ENCODE results near the gene RRP15. TPM values are rescaled to one million over a fixed set of nuclear protein-coding genes. Genes with fewer than 3 reads are reported as not detected.
A peak's percentile ranks its signal among the peaks of the same experiment; 100 is the strongest.

Gene RRP15
- total RNA-seq, 1 donor from 2014 or later: 28.4 TPM

- TF ChIP-seq CTCF (IDR thresholded peaks at IDR 0.05; ENCODE audit: insufficient read depth, low read depth, low read length) (no peak), EZH2 (IDR thresholded peaks at IDR 0.05; ENCODE audit: insufficient read depth, low read length) (no peak)
- H3K36me3 Mint-ChIP-seq (ENCODE audit: low read depth, unreplicated experiment): peaks cover 21% of the 10 kb centered on the region
- Histone ChIP-seq H3K27ac (ENCODE audit: low read depth, low read length) (no peak overlapping the region), H3K9me3 (ENCODE audit: insufficient read depth, low read depth, low read length) (no peaks in the 10 kb centered on the region), H3K27me3 (ENCODE audit: insufficient read depth, low read length) (no peaks in the 10 kb centered on the region), H3K36me3 (ENCODE audit: insufficient read depth, low read length) (peaks cover 11% of the 10 kb centered on the region), H3K79me2 (ENCODE audit: insufficient read depth, low read length) (peaks cover 98% of the 10 kb centered on the region), H4K20me1 (ENCODE audit: insufficient read depth, low read length) (peaks cover 74% of the 10 kb centered on the region), H3K9ac (ENCODE audit: low read length) (no peak overlapping the region), H3K4me3 (ENCODE audit: insufficient read depth, low read depth, low read length) (no peak overlapping the region), H2AFZ (ENCODE audit: low read depth, low read length) (no peak overlapping the region), H3K4me1 (ENCODE audit: insufficient read depth, low read length) (peaks cover 40% of the 10 kb centered on the region), H3K4me2 (ENCODE audit: low read length) (peak overlapping the region; percentile 3)
- peak overlapping the region; percentile 63 for H3K27ac Mint-ChIP-seq (ENCODE audit: unreplicated experiment)
- H3K4me1 Mint-ChIP-seq (ENCODE audit: low read depth, unreplicated experiment): peaks cover 82% of the 10 kb centered on the region
- H3K27me3 Mint-ChIP-seq (ENCODE audit: low read depth, unreplicated experiment): no peaks in the 10 kb centered on the region
- H3K9me3 Mint-ChIP-seq (ENCODE audit: unreplicated experiment): no peaks in the 10 kb centered on the region
- no peak for FAIRE-seq
- no peak for DNase-seq (ENCODE audit: low read depth)
- no peak overlapping the region for H3K4me3 Mint-ChIP-seq (ENCODE audit: unreplicated experiment)
These were observed 78.0 kb downstream of the RRP15 start for GRCh38 chr1:218363141-218363540.

- peak overlapping the region; percentile 33 for H3K27ac ChIP-seq (ENCODE audit: low read depth, low read length)
- Mint-ChIP-seq H3K9me3 (ENCODE audit: unreplicated experiment) (no peaks in the 10 kb centered on the region), H3K4me3 (ENCODE audit: unreplicated experiment) (no peak overlapping the region), H3K27me3 (ENCODE audit: low read depth, unreplicated experiment) (no peaks in the 10 kb centered on the region), H3K36me3 (ENCODE audit: low read depth, unreplicated experiment) (peaks cover 24% of the 10 kb centered on the region), H3K27ac (ENCODE audit: unreplicated experiment) (peak overlapping the region; percentile 56), H3K4me1 (ENCODE audit: low read depth, unreplicated experiment) (peaks cover 73% of the 10 kb centered on the region)
- H3K4me3 ChIP-seq (ENCODE audit: insufficient read depth, low read depth, low read length): no peak overlapping the region
- peaks cover 69% of the 10 kb centered on the region for H4K20me1 ChIP-seq (ENCODE audit: insufficient read depth, low read length)
- H3K27me3 ChIP-seq (ENCODE audit: insufficient read depth, low read length): no peaks in the 10 kb centered on the region
- peaks cover 41% of the 10 kb centered on the region for H3K4me1 ChIP-seq (ENCODE audit: insufficient read depth, low read length)
- H3K36me3 ChIP-seq (ENCODE audit: insufficient read depth, low read length): peaks cover 17% of the 10 kb centered on the region
- H2AFZ ChIP-seq (ENCODE audit: low read depth, low read length): no peak overlapping the region
- H3K79me2 ChIP-seq (ENCODE audit: insufficient read depth, low read length): peaks cover 95% of the 10 kb centered on the region
- TF ChIP-seq CTCF (IDR thresholded peaks at IDR 0.05; ENCODE audit: insufficient read depth, low read depth, low read length): no peak
- peak overlapping the region; percentile 29 for H3K9ac ChIP-seq (ENCODE audit: low read length)
- H3K9me3 ChIP-seq (ENCODE audit: insufficient read depth, low read depth, low read length): no peaks in the 10 kb centered on the region
- no peak for FAIRE-seq
- peak overlapping the region; percentile 36 for H3K4me2 ChIP-seq (ENCODE audit: low read length)
- peak; percentile 75 for DNase-seq (ENCODE audit: low read depth)
These were observed 79.1 kb downstream of the RRP15 start for GRCh38 chr1:218364028-218364710.
